H9 (cell line): ENCODE results near the gene MAP7D3. TPM values are rescaled to one million over a fixed set of nuclear protein-coding genes. Genes with fewer than 3 reads are reported as not detected.
"Not testable (repeated sequence)": the region's sequence is repeated elsewhere in the genome, so short reads cannot be mapped to it uniquely, and the experiment has no call there.

Experiments
- DNase-seq: peaks from one replicate; pipeline ENCODE4 v3.0.0-alpha.2; 2017
- H2AFZ ChIP-seq: one replicate; pipeline ENCODE4 v1.6.1; 2013; ENCODE audit warnings: mild to moderate bottlenecking, low read length, control low read depth, moderate library complexity
- H2AK5ac ChIP-seq: 2 replicates; pipeline ENCODE4 v1.6.1; 2013; ENCODE audit warnings: low read length, control low read depth, mixed read lengths; ENCODE audit not compliant: insufficient read length
- H2BK120ac ChIP-seq: one replicate; pipeline ENCODE4 v1.6.1; 2013; ENCODE audit warnings: low read depth, mild to moderate bottlenecking, low read length, control low read depth, inconsistent platforms; ENCODE audit not compliant: poor library complexity, severe bottlenecking
- H2BK12ac ChIP-seq: 2 replicates; pipeline ENCODE4 v1.6.1; 2013; ENCODE audit warnings: low read length, control low read depth, mixed read lengths, low read depth; ENCODE audit not compliant: insufficient read length
- H2BK15ac ChIP-seq: 2 replicates; pipeline ENCODE4 v1.6.1; 2013; ENCODE audit warnings: low read depth, low read length, control low read depth
- H2BK20ac ChIP-seq: one replicate; pipeline ENCODE4 v1.6.1; 2013; ENCODE audit warnings: low read depth, mild to moderate bottlenecking, low read length, control low read depth, inconsistent platforms; ENCODE audit not compliant: poor library complexity, severe bottlenecking
- H2BK5ac ChIP-seq: 2 replicates; pipeline ENCODE4 v1.6.1; 2013; ENCODE audit warnings: low read length, control low read depth, mixed read lengths; ENCODE audit not compliant: insufficient read length
- H3K14ac ChIP-seq: 2 replicates; pipeline ENCODE4 v1.6.1; 2013; ENCODE audit warnings: low read length, control low read depth; ENCODE audit not compliant: insufficient read depth
- H3K18ac ChIP-seq: 2 replicates; pipeline ENCODE4 v1.6.1; 2013; ENCODE audit warnings: low read depth, mild to moderate bottlenecking, mixed read lengths, low read length, control low read depth; ENCODE audit not compliant: insufficient read length
- H3K23ac ChIP-seq: 2 replicates; pipeline ENCODE4 v1.6.1; 2013; ENCODE audit warnings: low read length, control low read depth, mixed read lengths, low read depth; ENCODE audit not compliant: insufficient read length
- H3K23me2 ChIP-seq: 2 replicates; pipeline ENCODE4 v1.6.1; 2013; ENCODE audit warnings: low read depth, mild to moderate bottlenecking, mixed read lengths, low read length, control low read depth; ENCODE audit not compliant: insufficient read length, poor library complexity, severe bottlenecking
- H3K27ac ChIP-seq: 2 replicates; pipeline ENCODE4 v1.5.1; 2013; ENCODE audit warnings: low read length, control low read depth, mixed read lengths, low read depth; ENCODE audit not compliant: insufficient read length
- H3K27me3 ChIP-seq: 2 replicates; pipeline ENCODE4 v1.6.1; 2013; ENCODE audit warnings: low read length, control low read depth, inconsistent platforms; ENCODE audit not compliant: insufficient read depth
- H3K4ac ChIP-seq: 2 replicates; pipeline ENCODE4 v1.6.1; 2013; ENCODE audit warnings: low read depth, mild to moderate bottlenecking, control low read depth, inconsistent platforms, low read length, moderate library complexity
- H3K4me1 ChIP-seq: 2 replicates; pipeline ENCODE4 v1.6.1; 2013; ENCODE audit warnings: low read length, control low read depth, inconsistent platforms; ENCODE audit not compliant: insufficient read depth
- H3K4me2 ChIP-seq: 2 replicates; pipeline ENCODE4 v1.6.1; 2013; ENCODE audit warnings: low read length, control low read depth, mixed read lengths; ENCODE audit not compliant: insufficient read length, insufficient read depth
- H3K56ac ChIP-seq: 2 replicates; pipeline ENCODE4 v1.6.1; 2013; ENCODE audit warnings: low read depth, mild to moderate bottlenecking, mixed read lengths, low read length, control low read depth; ENCODE audit not compliant: insufficient read length
- H3K79me1 ChIP-seq: 2 replicates; pipeline ENCODE4 v1.6.1; 2013; ENCODE audit warnings: low read depth, mild to moderate bottlenecking, moderate library complexity, low read length, control low read depth, inconsistent platforms; ENCODE audit not compliant: insufficient read depth, poor library complexity, severe bottlenecking
- H3K79me2 ChIP-seq: 2 replicates; pipeline ENCODE4 v1.6.1; 2013; ENCODE audit warnings: low read length, control low read depth, inconsistent platforms; ENCODE audit not compliant: insufficient read depth
- H3K9ac ChIP-seq: 2 replicates; pipeline ENCODE4 v1.6.1; 2013; ENCODE audit warnings: low read length, control low read depth, mixed read lengths; ENCODE audit not compliant: insufficient read length; ENCODE audit errors: extremely low read depth
- H3K9me3 ChIP-seq: one replicate; pipeline ENCODE4 v1.6.1; 2013; ENCODE audit warnings: low read depth, low read length, inconsistent platforms; ENCODE audit not compliant: control insufficient read depth
- H3T11ph ChIP-seq: one replicate; pipeline ENCODE4 v1.6.1; 2013; ENCODE audit warnings: mild to moderate bottlenecking, low read length, control low read depth, inconsistent platforms
- H4K20me1 ChIP-seq: one replicate; pipeline ENCODE4 v1.6.1; 2013; ENCODE audit not compliant: control insufficient read depth, insufficient read length, insufficient read depth
- H4K5ac ChIP-seq: 2 replicates; pipeline ENCODE4 v1.6.1; 2013; ENCODE audit warnings: low read depth, mild to moderate bottlenecking, mixed read lengths, low read length, control low read depth; ENCODE audit not compliant: insufficient read length
- H4K8ac ChIP-seq: replicated peaks from 2 replicates; pipeline ENCODE4 v1.6.1; 2013; ENCODE audit warnings: low read length, control low read depth, mixed read lengths, low read depth; ENCODE audit not compliant: insufficient read length
- H4K91ac ChIP-seq: 2 replicates; pipeline ENCODE4 v1.6.1; 2013; ENCODE audit warnings: low read depth, mild to moderate bottlenecking, moderate library complexity, mixed read lengths, low read length, control low read depth; ENCODE audit not compliant: insufficient read length
- H3K27ac Mint-ChIP-seq, 3 experiments: 2 replicates in 2 of 3; 3 replicates in 1 of 3; pipeline ENCODE4 v1.8.0; 2020 to 2021; ENCODE audit warnings: mixed read lengths in 3 of 3, mild to moderate bottlenecking in 1 of 3, moderate library complexity in 1 of 3
- H3K27me3 Mint-ChIP-seq: 2 replicates; pipeline ENCODE4 v1.8.0; 2021; ENCODE audit warnings: low read depth, mild to moderate bottlenecking, moderate library complexity, mixed read lengths
- H3K36me3 Mint-ChIP-seq, 3 experiments: 2 replicates in 2 of 3; 3 replicates in 1 of 3; pipeline ENCODE4 v1.8.0; 2020 to 2021; ENCODE audit warnings: low read depth in 3 of 3, mixed read lengths in 3 of 3; ENCODE audit not compliant: insufficient read depth in 1 of 3
- H3K4me1 Mint-ChIP-seq, 2 experiments: 2 replicates each; pipeline ENCODE4 v1.8.0; 2020; ENCODE audit warnings: mixed read lengths in 2 of 2
- H3K4me3 Mint-ChIP-seq, 2 experiments: 2 replicates in 1 of 2; 3 replicates in 1 of 2; pipeline ENCODE4 v1.8.0; 2020 to 2021; ENCODE audit warnings: mild to moderate bottlenecking in 2 of 2, mixed read lengths in 2 of 2, moderate library complexity in 1 of 2
- H3K9me3 Mint-ChIP-seq, 2 experiments: 2 replicates in 1 of 2; 3 replicates in 1 of 2; pipeline ENCODE4 v1.8.0; 2020; ENCODE audit warnings: mild to moderate bottlenecking in 2 of 2, mixed read lengths in 2 of 2, moderate library complexity in 1 of 2
- CTCF ChIP-seq: fragments of 200-600 bp; sonication (generic); conservative IDR thresholded peaks from 3 replicates; pipeline ENCODE4 v1.8.0; 2021; ENCODE audit warnings: antibody characterized with exemption, mild to moderate bottlenecking
- WGBS: extraction: QIAGEN DNeasy Blood & Tissue Kit; methylation state at CpG from one replicate; pipeline ENCODE4 v1.1.7; 2013; ENCODE audit warnings: missing lambda C conversion rate, low lambda C conversion rate, mixed read lengths; ENCODE audit not compliant: insufficient read length; ENCODE audit errors: extremely low coverage; 5-methylcytosine and 5-hydroxymethylcytosine counted together
- total RNA-seq: library from RNA; stranded (reverse); gene quantifications from 2 replicates; pipeline ENCODE4 v1.2.1, GENCODE V29; 2021

Gene MAP7D3
- total RNA-seq, 1 experiment from 2014 or later: 15.2 TPM

GRCh38 chrX:136246201-136246600 is 5.0 kb downstream of the MAP7D3 start:
- Histone ChIP-seq H3K79me2 (no peaks in the 10 kb centered on the region), H2BK20ac (no peak overlapping the region), H3K4me2 (no peak overlapping the region), H3K23ac (no peak overlapping the region), H3K18ac (no peak overlapping the region), H3K4me1 (no peaks in the 10 kb centered on the region), H3T11ph (no peak overlapping the region), H2AFZ (no peak overlapping the region), H3K27me3 (no peaks in the 10 kb centered on the region), H3K79me1 (no peaks in the 10 kb centered on the region), H3K56ac (no peak overlapping the region), H3K9me3 (peaks cover 26% of the 10 kb centered on the region), H2BK120ac (no peak overlapping the region), H3K23me2 (no peaks in the 10 kb centered on the region), H3K9ac (no peak overlapping the region), H4K20me1 (no peaks in the 10 kb centered on the region), H2BK15ac (no peak overlapping the region), H4K8ac (no peak overlapping the region), H2BK5ac (no peak overlapping the region), H4K91ac (no peak overlapping the region), H3K4ac (no peak overlapping the region), H3K14ac (no peak overlapping the region), H2AK5ac (no peak overlapping the region), H2BK12ac (no peak overlapping the region), H4K5ac (no peak overlapping the region), H3K27ac (no peak overlapping the region)
- no CpG with 5 or more reads among the region's 6 CpGs for WGBS
- Mint-ChIP-seq H3K9me3 (peaks cover 36 to 52% of the 10 kb centered on the region in 2 experiments), H3K27me3 (no peaks in the 10 kb centered on the region; the same call in 1 of the 2 replicates), H3K36me3 (peaks cover 13 to 31% (median 30%) of the 10 kb centered on the region in 3 experiments), H3K4me3 (no peak overlapping the region), H3K27ac (no peak overlapping the region), H3K4me1 (peaks cover 11 to 12% of the 10 kb centered on the region in 2 experiments)
- no peak for TF ChIP-seq CTCF
- no peak for DNase-seq

GRCh38 chrX:136237849-136238248 is 13.4 kb downstream of the MAP7D3 start:
- H3T11ph ChIP-seq, H4K91ac ChIP-seq, H3K9ac ChIP-seq, H3K18ac ChIP-seq, H2BK120ac ChIP-seq, H3K4ac ChIP-seq, H3K23me2 ChIP-seq, H3K56ac ChIP-seq, H4K5ac ChIP-seq, H3K4me1 Mint-ChIP-seq, H3K27ac Mint-ChIP-seq, H3K27me3 Mint-ChIP-seq, H2BK15ac ChIP-seq, H2AFZ ChIP-seq, H3K4me1 ChIP-seq, H3K23ac ChIP-seq, H2BK20ac ChIP-seq, H2AK5ac ChIP-seq, H2BK12ac ChIP-seq, H3K79me2 ChIP-seq, H4K8ac ChIP-seq, H3K4me3 Mint-ChIP-seq, H2BK5ac ChIP-seq, H3K4me2 ChIP-seq, DNase-seq, H3K79me1 ChIP-seq, H4K20me1 ChIP-seq, H3K14ac ChIP-seq, H3K27me3 ChIP-seq, H3K27ac ChIP-seq: not testable (repeated sequence)
- Mint-ChIP-seq H3K9me3 (peaks cover 38 to 47% of the 10 kb centered on the region in 2 experiments), H3K36me3 (peaks cover 15 to 60% (median 43%) of the 10 kb centered on the region in 3 experiments; a peak in 6 of 7 replicates)
- H3K9me3 ChIP-seq: peaks cover 12% of the 10 kb centered on the region
- no CpG with 5 or more reads among the region's 4 CpGs for WGBS
